HG03066 (cell line): ENCODE results near the gene TRIP11.

Experiments
- ATAC-seq: cut with Tn5 transposase; IDR thresholded peaks from one replicate; pipeline ENCODE4 v1.9.1; 2021; ENCODE audit warnings: low read depth; ENCODE audit not compliant: unreplicated experiment

TRIP11 gene

DNA sequence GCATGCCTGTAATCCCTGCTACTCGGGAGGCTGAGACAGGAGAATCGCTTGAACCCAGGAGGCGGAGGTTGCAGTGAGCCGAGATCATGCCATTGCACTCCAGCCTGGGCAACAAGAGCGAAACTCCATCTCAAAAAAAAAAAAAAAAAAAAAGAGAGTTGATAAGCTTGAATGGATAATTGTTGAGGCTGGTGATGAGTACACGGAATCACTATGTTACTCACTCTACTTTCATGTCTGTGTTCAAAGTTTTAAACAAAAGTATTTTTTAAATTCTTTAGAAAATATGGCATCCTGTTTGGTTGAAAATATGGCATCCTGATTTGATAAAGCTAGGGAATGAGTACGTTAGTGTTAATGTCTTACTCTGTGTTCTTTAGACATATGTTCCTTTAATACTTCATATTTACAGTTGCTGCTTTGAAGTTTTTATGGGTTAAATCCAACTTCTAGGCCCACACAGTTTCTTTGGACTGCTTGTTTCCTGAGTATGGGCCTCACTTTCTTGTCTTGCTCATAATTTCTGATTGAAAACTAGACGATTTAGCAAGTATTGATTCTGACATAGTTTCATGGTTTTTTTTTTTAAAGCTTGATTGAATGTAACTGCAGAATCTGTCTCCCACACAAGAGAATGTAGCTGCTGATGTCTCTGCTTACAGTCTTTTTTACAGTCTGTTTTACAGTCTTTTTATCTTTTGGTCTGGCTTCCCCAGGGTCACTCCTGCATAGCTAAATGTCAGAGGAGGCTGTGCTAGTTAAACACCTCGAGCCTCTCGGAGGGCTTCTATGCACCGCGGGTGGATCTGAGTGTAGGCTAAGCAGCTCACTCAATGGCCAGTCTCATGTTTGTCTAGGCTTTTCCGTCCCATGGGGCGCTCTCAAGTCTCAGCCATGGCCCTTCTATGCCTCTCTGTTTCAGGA lies 78.3 kb downstream of the TRIP11 start:
- ATAC-seq: no peak

DNA sequence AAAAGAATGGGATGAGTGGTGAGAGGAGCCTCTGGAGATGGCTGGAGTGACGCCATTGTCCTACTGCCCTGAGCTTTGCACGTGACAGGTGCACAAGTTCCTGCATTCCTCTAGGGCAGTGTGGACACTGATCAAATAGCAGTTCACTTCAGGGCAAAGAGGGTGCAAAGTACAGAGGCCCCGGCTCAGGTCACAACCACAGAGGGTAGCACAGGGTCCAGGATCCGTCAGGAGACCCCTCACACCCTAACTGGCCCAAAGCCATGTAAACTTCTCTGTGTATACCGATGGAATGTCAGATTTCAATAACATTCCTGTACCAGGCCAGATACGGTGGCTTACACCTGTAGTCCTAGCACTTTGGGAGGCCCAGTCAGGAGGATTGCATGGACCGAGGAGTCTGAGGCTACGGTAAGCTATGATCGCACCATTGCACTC lies 82.0 kb downstream of the TRIP11 start:
- ATAC-seq: no peak

DNA sequence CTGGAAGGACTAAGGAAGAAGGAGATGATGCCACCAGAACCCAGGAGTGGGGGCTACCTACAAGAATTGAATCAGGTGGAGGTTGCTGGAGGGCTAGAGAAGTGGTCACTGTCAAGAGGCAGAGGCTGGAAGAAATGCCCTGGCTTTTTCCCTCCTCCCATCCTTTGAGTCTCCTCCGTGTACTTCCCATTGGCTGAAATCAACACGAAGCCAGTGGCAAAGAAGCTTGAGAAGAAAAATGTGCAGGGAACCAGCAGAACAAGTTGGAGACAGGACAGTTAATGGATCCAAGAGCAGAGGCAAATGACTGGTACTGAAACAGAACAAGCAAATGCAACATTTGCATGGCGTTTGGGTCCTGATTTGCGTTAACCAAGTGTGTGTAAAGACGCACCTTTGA lies 83.2 kb downstream of the TRIP11 start:
- ATAC-seq: no peak

DNA sequence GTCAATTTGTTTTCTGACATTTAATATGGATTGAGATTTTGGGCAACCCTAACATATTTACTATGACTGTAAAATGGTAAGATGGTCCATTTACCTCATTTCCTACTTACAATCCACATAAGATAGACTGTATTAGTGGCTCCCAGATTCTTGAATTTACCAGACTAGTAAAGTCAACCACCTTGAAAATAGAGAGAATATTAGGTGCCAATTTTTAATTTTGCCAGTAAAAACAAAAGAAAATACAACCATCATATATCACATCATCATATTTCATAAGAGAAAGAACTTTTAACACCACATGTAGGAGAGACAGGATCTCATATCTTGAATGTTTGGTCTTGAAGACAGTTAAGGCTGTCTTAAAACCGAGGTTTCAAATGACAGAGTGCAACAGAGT lies 84.7 kb downstream of the TRIP11 start:
- no peak for ATAC-seq

DNA sequence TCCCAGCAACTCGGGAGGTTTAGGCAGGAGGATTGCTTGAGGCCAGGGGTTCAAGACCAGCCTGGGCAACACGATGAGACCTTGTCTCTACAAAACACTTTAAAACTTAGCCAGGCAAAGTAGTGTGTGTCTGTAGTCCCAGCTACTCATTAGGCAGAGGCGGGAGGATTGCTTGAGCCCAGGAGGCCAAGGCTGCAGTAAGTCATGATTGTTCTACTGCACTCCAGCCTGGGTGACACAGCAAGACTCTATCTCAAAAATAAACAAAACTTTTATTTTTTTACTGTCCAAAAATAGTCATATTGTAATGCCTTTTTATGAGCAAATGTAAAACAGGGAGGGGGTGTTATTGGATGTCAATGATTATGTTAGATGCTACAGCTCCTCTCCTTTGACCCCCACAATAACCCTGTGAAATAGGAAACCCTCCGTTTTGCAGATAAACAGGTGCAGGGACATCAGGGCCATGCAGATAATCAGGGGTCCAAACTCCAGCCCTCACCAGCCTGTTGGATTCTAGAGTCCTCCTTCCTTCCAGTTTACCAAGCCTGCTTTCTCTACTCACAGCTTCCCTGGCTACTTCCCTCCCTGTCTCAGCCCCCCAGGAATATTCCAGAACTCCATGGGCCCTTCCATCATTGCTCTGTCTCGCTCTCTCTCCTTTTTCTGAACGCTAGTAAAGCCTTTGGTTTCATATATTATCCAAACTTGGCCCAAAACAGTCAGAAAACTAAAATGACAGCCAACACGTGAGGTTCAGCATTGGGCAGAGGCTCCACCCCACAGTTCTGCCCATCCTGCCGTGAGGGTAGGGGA lies 86.5 kb downstream of the TRIP11 start:
- ATAC-seq: no peak

DNA sequence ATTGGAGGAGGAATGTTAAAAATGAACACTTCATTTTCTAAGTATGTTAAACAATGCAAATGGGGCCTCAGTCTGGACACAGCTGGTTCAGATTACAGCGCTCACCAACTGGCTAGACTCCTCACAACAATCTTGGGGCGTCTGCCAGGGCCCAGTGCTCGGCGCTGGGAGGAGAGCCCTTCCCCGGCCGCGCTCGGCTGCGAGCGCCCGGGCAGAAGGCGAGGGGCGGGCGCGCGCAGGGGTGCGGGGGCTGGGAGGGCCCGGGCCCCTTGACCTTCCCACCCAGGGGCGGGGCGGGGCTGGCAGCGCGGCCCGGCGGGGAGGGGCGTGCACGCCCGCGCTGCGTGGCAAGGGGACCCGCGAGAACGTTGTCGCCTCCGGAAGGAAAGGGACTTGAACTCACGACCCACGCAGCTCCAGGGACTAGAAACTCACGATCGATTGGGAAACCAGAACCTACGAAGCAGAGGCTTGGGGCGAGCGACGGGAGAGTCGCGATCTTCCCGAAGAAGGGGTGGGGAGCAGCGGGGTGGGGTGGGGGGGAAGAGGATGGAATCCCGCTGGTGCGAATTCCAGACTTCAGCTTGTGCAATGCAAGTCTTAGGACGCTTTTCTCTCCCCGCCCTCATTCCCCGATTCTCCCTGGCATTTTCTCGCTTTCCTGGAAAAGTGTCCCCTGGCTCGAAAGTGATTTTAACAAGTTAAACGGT lies 92.2 kb downstream of the TRIP11 start, which contains the start of gene FBLN5:
TSS of gene FBLN5 (minus strand) at position 220 of the 710 bp plus-strand sequence. CDS start 465 bp downstream, outside the sequence.
- no peak for ATAC-seq

DNA sequence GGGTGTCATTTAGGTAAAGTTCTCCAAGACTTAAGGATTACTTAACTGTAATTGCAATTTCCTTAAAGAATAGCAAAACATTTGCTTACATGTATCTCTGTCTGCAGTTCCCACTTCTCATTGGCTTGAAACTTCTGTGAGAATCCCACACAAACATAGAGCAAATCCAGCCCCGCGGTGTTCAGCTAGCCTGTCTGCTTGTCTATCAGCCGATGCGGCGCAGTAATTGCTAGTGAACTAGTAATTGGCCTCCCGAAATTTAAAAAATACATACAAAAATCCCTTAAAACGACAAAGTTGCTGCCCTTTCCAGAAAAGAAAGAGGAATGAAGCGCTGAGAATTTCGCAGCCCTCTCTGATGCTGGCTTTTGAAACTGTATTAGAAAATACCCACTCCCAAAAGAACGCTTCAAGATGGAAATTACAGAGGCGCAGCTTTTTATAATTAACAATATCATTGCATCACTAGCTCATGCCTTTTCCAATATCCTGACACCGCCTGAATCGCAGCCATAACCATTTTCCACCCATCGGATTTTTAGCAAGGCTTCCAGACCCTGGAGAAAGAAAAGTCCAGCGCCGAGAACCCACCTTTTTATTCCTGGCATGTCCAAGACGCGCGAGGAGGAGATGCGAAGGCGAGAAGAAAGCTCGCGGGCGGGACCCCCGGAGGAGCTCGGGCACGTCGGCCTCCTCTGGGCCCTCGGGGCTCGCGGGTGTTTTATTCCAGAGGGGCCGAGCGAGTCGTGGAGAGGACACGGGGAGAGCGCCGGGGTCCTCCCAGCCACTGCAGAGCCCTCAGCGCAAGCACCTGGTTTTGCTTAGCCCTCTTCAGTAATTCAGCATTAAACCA lies 93.0 kb downstream of the TRIP11 start:
- no peak for ATAC-seq

DNA sequence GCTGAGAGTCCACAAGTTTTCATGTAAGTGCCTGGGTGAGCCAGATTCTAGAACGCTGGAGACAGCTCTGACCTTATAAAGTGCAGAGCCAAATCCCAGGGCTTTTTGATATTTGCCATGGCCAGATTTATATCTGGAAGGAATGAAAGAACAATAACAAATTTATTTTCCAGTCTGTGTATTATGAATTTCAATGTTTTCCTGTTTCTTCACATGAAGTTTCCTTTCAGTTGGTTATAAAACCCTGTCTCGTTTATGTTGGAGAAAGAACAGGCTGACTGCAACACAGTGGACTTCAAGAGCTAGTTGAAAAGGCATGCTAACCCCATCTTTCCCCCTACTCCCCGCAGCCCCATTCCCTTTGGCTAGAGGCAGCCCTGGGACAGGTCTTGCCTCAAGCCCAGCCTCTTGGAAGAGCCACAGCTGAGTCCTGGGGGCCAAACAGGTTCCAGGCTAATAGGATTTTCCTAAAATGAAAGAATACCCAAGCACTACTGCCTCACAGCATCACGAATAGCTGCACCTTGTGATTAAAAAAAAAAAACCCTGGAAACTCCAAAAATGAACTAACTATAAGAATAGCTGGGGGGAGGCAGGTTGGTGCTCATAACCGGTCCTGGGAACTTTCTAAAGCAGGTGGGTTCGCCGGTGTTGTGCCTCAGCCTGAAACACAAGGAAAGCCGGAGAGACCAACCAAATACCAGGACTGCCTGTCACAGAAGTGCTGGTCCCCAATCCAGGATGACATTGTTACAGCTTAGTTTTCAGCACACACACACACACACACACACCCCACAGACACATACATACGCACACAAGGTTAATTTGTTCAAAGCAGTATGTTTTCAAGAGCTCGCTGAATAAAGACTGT lies 93.9 kb downstream of the TRIP11 start:
- no peak for ATAC-seq

DNA sequence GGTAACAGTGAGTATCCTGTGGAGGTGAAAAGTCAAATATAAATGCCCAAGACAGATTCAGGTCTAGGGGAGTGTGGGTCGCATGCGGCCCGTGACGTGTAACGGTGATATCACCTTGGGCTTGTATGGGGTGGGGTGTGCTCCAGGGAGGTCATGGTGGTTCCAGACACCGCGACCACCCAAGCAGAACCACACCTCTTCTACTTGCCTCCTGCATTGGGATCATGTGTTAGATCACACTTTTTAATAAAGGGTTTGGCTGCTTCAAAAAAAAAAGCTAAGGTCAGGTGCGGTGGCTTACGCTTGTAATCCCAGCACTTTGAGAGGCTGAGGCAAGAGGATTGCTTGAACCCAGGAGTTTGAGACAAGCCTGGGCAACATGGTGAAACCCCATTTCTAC lies 96.9 kb downstream of the TRIP11 start:
- ATAC-seq: no peak

DNA sequence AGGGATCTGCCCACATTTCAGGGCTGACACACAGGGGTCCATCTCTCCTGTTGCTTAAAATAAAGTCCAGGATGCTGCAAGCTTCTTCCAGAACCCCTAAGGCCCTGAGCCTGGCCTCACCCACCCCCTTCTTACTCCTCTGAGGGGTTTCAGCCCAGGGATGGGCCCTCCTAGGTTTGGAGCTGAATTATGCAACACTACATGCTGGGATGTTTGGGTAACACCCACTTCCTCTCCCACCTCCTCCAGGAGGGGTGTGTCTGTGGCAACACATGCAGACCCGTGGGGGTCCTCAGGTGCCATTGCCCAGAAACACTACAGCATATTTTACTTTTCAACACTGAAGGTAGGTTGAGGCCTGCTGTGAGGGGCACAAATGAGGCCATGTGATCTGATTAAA lies 97.7 kb downstream of the TRIP11 start:
- ATAC-seq: no peak

DNA sequence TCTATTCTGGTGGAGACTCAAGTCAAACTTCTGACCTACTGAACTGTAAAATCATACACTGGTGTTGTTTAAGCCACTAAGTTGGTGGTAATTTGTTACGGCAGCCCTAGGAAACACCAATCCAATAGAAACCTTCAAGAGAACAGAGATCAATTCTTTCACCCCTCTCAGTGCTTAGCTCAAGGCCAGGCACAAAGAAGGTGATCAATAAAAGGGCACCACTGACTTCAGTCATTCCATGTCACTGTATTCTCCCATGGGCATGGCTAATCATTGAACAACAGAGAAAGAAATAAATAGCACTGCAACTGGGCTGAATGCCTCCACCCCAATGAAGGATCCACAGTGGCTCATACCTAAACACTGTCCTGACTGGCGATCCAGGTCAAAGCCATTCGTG lies 99.7 kb downstream of the TRIP11 start:
- no peak for ATAC-seq

DNA sequence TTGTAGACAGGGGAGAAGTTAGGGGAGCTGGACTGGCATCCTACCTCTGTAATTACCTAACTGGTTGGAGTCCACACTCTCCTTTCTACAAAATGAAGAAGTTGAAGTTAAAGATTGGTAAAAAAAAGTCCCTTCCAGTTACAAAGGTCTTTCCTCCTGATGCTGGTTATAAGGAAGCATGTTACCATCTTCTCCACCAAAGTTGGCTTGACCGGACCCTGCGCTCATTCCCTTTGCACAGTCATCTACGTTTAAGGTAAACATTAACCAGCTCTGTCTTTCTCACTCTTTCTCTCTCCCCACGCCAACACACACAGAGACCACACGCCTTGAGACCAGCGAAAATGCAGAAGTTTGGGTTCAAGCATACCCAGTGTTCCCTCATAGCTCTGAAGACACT lies 104.3 kb downstream of the TRIP11 start:
- no peak for ATAC-seq

DNA sequence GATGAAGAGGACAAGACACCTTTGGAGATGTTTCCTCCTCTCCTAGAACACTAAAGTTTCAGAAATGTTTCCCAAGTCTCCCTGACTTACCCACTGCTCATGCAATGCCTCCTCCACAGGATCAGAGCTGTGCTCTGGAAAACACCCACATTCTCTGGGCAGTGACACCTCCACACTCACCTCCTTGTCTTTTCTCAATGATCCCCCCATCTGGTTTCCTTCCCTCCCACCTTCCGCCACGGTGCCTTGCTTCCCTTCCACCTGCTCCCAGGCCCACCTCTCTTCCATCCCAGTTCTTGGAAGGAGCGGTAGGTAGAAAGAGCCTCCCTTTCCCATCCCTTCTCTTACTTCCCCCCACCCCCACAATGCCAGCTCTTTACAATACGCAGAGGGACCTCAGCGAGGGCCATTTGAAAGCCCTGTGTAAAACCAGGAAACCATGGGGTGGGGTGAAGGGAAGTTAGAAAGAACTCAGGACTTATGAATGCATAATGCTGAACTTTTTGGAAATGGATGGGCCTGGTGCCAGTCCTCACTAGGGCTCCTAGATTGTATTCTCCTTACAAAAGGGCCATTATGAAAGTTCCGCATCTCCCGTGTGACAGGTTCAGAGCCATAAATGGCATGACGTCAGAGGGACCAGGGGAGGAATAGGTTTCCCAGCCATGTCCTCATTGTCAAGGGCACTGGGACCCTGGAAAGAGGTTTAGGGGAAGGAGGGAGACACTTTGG lies 105.1 kb downstream of the TRIP11 start:
- no peak for ATAC-seq

DNA sequence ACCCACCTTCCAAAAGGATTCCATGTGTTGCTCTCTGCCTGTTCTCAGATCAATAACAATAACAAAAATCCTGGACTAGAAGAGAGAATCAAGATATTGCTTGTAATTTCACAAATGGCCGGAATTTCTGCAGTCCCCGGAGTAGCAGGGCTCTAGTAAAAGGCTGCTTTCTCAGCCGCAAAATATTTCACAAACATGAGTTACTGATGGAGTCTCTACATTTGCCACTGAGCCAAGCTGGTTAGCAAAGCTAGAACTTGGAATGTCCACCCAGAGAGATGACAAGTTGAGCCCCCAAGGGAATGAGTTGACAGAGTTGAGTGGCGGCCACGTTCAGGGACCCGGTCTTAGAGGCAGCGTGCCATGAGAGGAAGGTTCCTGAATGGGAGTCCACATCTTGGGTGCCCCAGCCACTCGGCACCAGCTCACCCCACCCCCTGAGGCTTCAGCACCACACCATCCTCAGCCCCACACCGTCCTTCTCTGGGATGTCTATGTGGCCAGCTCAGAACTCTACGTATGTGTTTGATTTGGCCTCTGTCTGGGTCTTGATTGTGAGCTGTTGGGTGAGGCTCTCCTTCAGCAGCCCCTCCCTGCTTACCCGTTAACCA lies 108.3 kb downstream of the TRIP11 start:
- no peak for ATAC-seq

DNA sequence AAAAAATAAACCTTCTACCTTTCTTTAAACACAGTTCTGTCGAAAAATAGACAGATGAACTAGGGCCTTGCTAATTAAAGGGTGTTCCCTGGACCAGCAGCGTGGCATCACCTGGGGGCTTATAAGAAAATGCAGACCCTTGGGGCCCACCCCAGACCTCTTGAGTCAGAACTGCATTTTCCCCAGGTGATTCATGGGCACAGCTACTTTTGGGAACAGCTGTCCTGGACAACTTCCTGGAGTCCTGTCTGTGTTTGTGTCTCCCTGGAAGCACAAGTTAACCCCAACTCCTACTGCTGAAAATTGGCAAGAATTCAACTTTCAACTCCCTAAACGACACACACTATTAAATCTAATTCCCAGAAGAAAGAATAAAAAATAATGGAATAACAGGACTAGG lies 110.2 kb downstream of the TRIP11 start:
- no peak for ATAC-seq

DNA sequence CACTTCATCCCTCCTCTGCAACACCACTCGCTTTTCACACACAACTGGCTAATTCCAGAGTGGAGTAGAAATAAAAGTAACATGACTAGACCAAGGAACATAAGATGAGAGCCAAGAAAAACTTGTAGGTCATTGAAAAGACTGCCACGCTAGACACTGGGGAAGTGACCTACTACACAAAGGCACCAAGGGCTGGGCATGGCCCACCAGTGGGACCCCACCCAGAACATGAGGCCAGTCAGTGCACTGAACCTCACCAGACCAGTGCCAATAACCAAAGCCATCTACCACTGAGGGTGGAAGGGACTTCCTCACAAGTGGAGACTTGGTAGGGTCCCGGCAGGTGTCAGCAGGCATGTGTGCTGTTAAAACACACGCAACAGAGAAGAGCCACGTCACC lies 112.1 kb downstream of the TRIP11 start:
- no peak for ATAC-seq

DNA sequence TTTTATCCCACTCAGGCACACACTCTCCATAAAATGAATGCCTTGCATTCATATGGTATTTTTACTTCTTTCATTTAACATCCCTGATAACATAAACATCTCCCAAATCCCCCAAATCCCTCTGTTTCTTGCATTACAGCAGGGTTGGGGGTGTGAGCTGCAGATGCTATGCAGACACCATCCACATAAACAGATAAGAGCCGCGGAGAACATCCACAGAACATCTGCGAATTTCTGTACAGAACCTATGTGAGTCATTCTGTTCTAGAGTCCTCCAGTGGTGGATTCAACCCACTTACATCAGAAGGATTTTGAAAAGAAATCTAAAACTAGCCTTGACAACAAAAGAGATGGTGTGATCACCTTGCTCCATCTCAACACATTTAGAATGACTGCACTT lies 112.7 kb downstream of the TRIP11 start:
- ATAC-seq: no peak
